Upper lobe of left lung (tissue), 4 donors: ENCODE measurements around the gene SAMD15.

Source experiments
- CTCF ChIP-seq, 6 experiments: fragments of 450-650 bp in 4 of 6; fragments of 200-600 bp in 2 of 6; sonication (generic) in 2 of 6; IDR thresholded peaks; one replicate each; pipeline ENCODE4 v1.5.1; 2016 to 2019; ENCODE audit warnings: antibody characterized with exemption in 6 of 6
- EP300 ChIP-seq, 4 donors: sonication (generic); formaldehyde crosslinking; IDR thresholded peaks; one replicate each; pipeline ENCODE4 v1.5.1; 2017; ENCODE audit warnings: antibody characterized with exemption in 4 of 4, control low read depth in 2 of 4
- POLR2A ChIP-seq, 4 donors: fragments of 450-650 bp; IDR thresholded peaks; one replicate each; pipeline ENCODE4 v1.5.1; 2016 to 2017; ENCODE audit warnings: antibody characterized with exemption in 4 of 4, mild to moderate bottlenecking in 2 of 4
- POLR2AphosphoS5 ChIP-seq, 2 donors: sonication (generic); formaldehyde crosslinking; IDR thresholded peaks; one replicate each; pipeline ENCODE4 v1.5.1; 2017; ENCODE audit warnings: antibody characterized with exemption in 2 of 2

- TF ChIP-seq CTCF (IDR thresholded peaks at IDR 0.05) (no peak), POLR2A (IDR thresholded peaks at IDR 0.05) (no peak), POLR2AphosphoS5 (IDR thresholded peaks at IDR 0.05) (no peak), EP300 (IDR thresholded peaks at IDR 0.05) (no peak)
These were observed 32.7 kb upstream of the SAMD15 start for GRCh38 chr14:77344377-77344996.
